ENCODE measurements around the gene ZNF462. TPM values are rescaled to one million over a fixed set of nuclear protein-coding genes. Genes with fewer than 3 reads are reported as not detected.

ZNF462 gene
- total RNA-seq, 2 experiments from 2014 or later = 1.1 to 1.3 TPM

DNA sequence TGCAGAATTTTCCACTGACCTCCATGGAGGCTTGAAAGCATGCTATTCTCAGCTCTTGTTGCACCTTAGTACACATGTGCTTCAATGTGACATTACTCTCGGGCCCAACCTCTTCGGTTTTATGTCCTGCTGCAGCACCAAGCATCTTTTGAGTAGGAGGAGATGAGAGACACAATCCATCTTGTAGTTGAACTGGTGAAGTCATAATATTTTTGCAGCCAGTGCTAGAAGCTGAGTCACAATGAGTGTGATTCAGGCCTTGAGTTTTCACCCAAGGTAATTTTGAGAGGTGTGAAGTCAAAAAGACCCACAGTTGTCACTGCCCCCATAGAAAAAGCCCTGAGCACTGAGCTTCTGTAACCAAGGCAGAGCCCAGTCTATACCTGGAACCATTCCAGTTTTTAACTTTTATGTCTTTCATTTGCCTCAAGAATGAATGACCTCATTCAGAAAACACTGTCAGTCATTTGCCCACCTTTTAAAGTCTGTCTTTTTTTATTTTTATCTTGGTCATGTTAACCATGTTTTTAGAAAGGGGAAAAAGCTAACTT is 117.7 kb downstream of the ZNF462 start:
- intact Hi-C loops (cut with DNase I, micrococcal nuclease) = no loop called here
- no peak for DNase-seq
- ChIA-PET POLR2A (no interaction called here), CTCF (no interaction called here)
- TF ChIP-seq, protein P1, sequence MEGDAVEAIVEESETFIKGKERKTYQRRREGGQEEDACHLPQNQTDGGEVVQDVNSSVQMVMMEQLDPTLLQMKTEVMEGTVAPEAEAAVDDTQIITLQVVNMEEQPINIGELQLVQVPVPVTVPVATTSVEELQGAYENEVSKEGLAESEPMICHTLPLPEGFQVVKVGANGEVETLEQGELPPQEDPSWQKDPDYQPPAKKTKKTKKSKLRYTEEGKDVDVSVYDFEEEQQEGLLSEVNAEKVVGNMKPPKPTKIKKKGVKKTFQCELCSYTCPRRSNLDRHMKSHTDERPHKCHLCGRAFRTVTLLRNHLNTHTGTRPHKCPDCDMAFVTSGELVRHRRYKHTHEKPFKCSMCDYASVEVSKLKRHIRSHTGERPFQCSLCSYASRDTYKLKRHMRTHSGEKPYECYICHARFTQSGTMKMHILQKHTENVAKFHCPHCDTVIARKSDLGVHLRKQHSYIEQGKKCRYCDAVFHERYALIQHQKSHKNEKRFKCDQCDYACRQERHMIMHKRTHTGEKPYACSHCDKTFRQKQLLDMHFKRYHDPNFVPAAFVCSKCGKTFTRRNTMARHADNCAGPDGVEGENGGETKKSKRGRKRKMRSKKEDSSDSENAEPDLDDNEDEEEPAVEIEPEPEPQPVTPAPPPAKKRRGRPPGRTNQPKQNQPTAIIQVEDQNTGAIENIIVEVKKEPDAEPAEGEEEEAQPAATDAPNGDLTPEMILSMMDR (IDR thresholded peaks at IDR 0.05) = no peak
- no peaks in the 10 kb centered on the region for H3K9me3 Mint-ChIP-seq
- H3K4me1 ChIP-seq (ENCODE audit: insufficient read depth, low read length) = no peaks in the 10 kb centered on the region
- H3K36me3 Mint-ChIP-seq (ENCODE audit: low read depth) = no peaks in the 10 kb centered on the region
- no peak overlapping the region for H3K27ac ChIP-seq (ENCODE audit: low read depth in 1 of 2, low read length in 2 of 2)
- no peaks in the 10 kb centered on the region for H3K36me3 ChIP-seq (ENCODE audit: insufficient read depth, low read length)
- no peaks in the 10 kb centered on the region for H3K27me3 ChIP-seq (ENCODE audit: control insufficient read depth in 1 of 2, insufficient read depth in 2 of 2, low read length in 2 of 2)
- H3K4me1 Mint-ChIP-seq (ENCODE audit: low read depth) = no peaks in the 10 kb centered on the region
- no peak overlapping the region for H3K4me3 ChIP-seq (ENCODE audit: low read length)
- H3K4me3 Mint-ChIP-seq = no peak overlapping the region
- ATAC-seq (ENCODE audit: poor library complexity) = no peak
- no peaks in the 10 kb centered on the region for H3K9me3 ChIP-seq (ENCODE audit: control insufficient read depth in 1 of 2, insufficient read depth in 1 of 2, low read length in 2 of 2)
- H3K27ac Mint-ChIP-seq = no peak overlapping the region
- H3K27me3 Mint-ChIP-seq = no peaks in the 10 kb centered on the region

DNA sequence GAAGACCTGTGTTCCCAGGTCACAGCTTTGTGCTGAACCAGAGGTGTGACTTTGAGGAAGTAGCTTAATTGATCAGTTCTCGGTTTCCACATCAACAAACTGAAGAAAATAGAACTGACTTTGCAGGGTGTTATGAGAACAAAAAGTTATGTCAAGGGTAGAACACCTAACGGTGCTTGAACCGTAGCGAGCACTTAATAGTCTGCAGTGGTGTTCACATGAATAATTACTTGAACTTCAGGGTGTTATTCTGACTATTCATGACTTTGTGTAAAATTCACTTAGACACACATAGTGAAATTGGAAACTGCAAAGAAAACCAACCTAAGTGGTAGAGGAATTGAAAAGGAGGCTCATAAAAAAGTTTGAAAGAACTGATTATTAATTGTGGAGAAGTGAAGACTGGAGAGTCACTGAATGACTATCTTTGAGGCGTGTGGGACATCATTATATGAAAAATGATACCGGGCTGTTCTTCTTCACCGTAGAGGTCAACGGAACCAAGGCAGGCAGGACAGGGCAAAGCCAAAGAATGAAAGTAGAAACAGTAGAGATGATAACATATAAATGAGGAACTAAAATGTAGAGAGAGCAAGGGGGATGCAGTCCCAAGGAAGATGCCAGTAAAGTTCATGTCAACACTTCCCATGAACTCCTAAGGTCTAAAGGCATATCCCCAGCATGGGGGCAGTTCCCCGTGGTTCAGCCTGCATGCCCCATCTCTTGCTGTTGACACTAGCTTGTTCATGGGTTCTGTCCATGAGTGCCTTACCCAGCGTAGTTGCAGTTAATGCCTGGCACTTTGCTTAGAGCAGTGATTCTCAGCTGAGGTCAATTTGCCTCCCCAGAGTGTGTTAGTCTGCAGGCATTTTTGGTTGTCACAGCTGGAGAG is 118.7 kb downstream of the ZNF462 start:
- CTCF ChIA-PET = no interaction called here
- TF ChIP-seq, protein P1 (IDR thresholded peaks at IDR 0.05) = no peak
- H3K36me3 Mint-ChIP-seq (ENCODE audit: low read depth) = no peaks in the 10 kb centered on the region
- no peaks in the 10 kb centered on the region for H3K36me3 ChIP-seq (ENCODE audit: insufficient read depth, low read length)
- H3K4me3 Mint-ChIP-seq = no peak overlapping the region
- H3K27ac ChIP-seq (ENCODE audit: low read depth in 1 of 2, low read length in 2 of 2) = no peak overlapping the region
- no peak overlapping the region for H3K27ac Mint-ChIP-seq
- intact Hi-C loops (cut with DNase I, micrococcal nuclease) = no loop called here
- H3K9me3 ChIP-seq (ENCODE audit: control insufficient read depth in 1 of 2, insufficient read depth in 1 of 2, low read length in 2 of 2) = no peaks in the 10 kb centered on the region
- no peak overlapping the region for H3K4me3 ChIP-seq (ENCODE audit: low read length)
- no peaks in the 10 kb centered on the region for H3K9me3 Mint-ChIP-seq
- POLR2A ChIA-PET = no interaction called here
- no peaks in the 10 kb centered on the region for H3K4me1 ChIP-seq (ENCODE audit: insufficient read depth, low read length)
- no peak for DNase-seq
- ATAC-seq (ENCODE audit: poor library complexity) = no peak
- H3K4me1 Mint-ChIP-seq (ENCODE audit: low read depth) = no peaks in the 10 kb centered on the region
- no peaks in the 10 kb centered on the region for H3K27me3 ChIP-seq (ENCODE audit: control insufficient read depth in 1 of 2, insufficient read depth in 2 of 2, low read length in 2 of 2)
- H3K27me3 Mint-ChIP-seq = no peaks in the 10 kb centered on the region

DNA sequence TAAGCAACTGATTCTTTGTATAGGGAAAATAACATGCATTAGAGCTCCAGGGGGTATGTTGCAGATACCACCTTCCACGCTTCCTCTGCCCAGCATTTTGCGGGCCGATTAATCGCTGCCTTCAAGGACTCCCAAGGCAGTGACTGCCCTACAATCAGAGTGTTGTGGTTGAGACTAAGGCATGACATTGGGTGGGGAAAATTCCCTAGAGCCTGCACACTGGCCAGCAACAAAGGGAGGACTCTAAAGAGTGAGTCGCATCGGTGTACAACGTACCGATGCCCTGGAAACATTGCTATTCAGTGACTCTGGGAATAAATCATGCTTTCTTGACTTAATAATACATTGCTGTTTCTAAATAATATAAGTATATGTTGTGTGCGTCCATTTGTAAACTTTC is 119.7 kb downstream of the ZNF462 start:
- ChIA-PET CTCF (no interaction called here), POLR2A (no interaction called here)
- Mint-ChIP-seq H3K27me3 (no peaks in the 10 kb centered on the region), H3K27ac (no peak overlapping the region), H3K9me3 (no peaks in the 10 kb centered on the region), H3K36me3 (ENCODE audit: low read depth) (no peaks in the 10 kb centered on the region), H3K4me3 (no peak overlapping the region), H3K4me1 (ENCODE audit: low read depth) (no peaks in the 10 kb centered on the region)
- no peak overlapping the region for H3K4me3 ChIP-seq (ENCODE audit: low read length)
- H3K36me3 ChIP-seq (ENCODE audit: insufficient read depth, low read length) = no peaks in the 10 kb centered on the region
- H3K4me1 ChIP-seq (ENCODE audit: insufficient read depth, low read length) = no peaks in the 10 kb centered on the region
- no peaks in the 10 kb centered on the region for H3K27me3 ChIP-seq (ENCODE audit: control insufficient read depth in 1 of 2, insufficient read depth in 2 of 2, low read length in 2 of 2)
- DNase-seq = no peak
- H3K27ac ChIP-seq (ENCODE audit: low read depth in 1 of 2, low read length in 2 of 2) = no peak overlapping the region
- intact Hi-C loops (cut with DNase I, micrococcal nuclease) = no loop called here
- TF ChIP-seq, protein P1 (IDR thresholded peaks at IDR 0.05) = no peak
- no peaks in the 10 kb centered on the region for H3K9me3 ChIP-seq (ENCODE audit: control insufficient read depth in 1 of 2, insufficient read depth in 1 of 2, low read length in 2 of 2)
- ATAC-seq (ENCODE audit: poor library complexity) = no peak
